Left lung (tissue), 10 donors: ENCODE results near the gene PECR. TPM values are rescaled to one million over a fixed set of nuclear protein-coding genes. Genes with fewer than 3 reads are reported as not detected.

Source experiments
- ATAC-seq: fragments of 200-7000 bp; cut with Tn5 transposase; one replicate; pipeline ENCODE4 v1.9.1; 2020; ENCODE audit warnings: moderate library complexity
- DNase-seq, 4 donors: peaks; one replicate each; pipeline ENCODE4 v3.0.0-alpha.2; 2013 to 2020
- H3K27ac ChIP-seq, 2 donors: fragments of 200-600 bp; sonication (generic) in 1 of 2; one replicate each; pipeline versions ENCODE4 v1.5.0 to v1.8.0; 2020 to 2021
- H3K27me3 ChIP-seq, 2 donors: fragments of 200-600 bp; sonication (generic) in 1 of 2; one replicate each; pipeline versions ENCODE4 v1.5.0 to v1.8.0; 2020 to 2021
- H3K36me3 ChIP-seq, 2 donors: fragments of 200-600 bp; sonication (generic) in 1 of 2; one replicate each; pipeline versions ENCODE4 v1.5.0 to v1.8.0; 2020 to 2021
- H3K4me1 ChIP-seq, 2 donors: fragments of 200-600 bp; one replicate each; pipeline ENCODE4 v1.8.0; 2021
- H3K4me3 ChIP-seq, 2 donors: fragments of 200-600 bp; sonication (generic) in 1 of 2; one replicate each; pipeline versions ENCODE4 v1.5.0 to v1.8.0; 2020 to 2021; ENCODE audit warnings: mild to moderate bottlenecking in 1 of 2
- H3K9me3 ChIP-seq, 2 donors: fragments of 200-600 bp; sonication (generic) in 1 of 2; one replicate each; pipeline versions ENCODE4 v1.5.0 to v1.8.0; 2020 to 2021
- CTCF ChIP-seq, 2 donors: fragments of 200-600 bp; sonication (generic) in 1 of 2; IDR thresholded peaks; one replicate each; pipeline versions ENCODE4 v1.5.0 to v1.8.0; 2021; ENCODE audit warnings: antibody characterized with exemption in 2 of 2
- intact Hi-C, 2 donors: fragments of 100-400 bp; cut with DNase I; formaldehyde crosslinking; loops; one replicate each; pipeline versions ENCODE4 v1.11.2 to v1.14.2; 2022
- polyA plus RNA-seq, 6 donors: library from polyadenylated mRNA; unstranded; fragments of 120-200 nt; gene quantifications; one replicate each; pipeline ENCODE4 v1.2.1, GENCODE V29; 2013; ENCODE audit not compliant: insufficient read length in 6 of 6
- total RNA-seq, 2 donors: library from RNA; stranded (reverse); fragmentation: NEBNext Ultra II Directional; extraction: Animal tissue kit (Norgen Biotek cat#: 25700); gene quantifications; one replicate each; pipeline ENCODE4 v1.2.1, GENCODE V29; 2021
- donor health status: DM: no; HTN: yes; CAD: no.
- donor health status: DM: no; HTN: no; CAD: no.

PECR gene
- total and polyA plus RNA-seq, 8 donors: 9.8 to 17.3 (median 11.6) TPM

GRCh38 chr2:216064665-216065064 is 16.9 kb downstream of the PECR start:
- H3K27ac ChIP-seq: no peak overlapping the region
- ATAC-seq (no peak), DNase-seq (no peak)
- no peaks in the 10 kb centered on the region for H3K4me1 ChIP-seq
- intact Hi-C loops: no loop called here
- H3K27me3 ChIP-seq: no peaks in the 10 kb centered on the region
- H3K36me3 ChIP-seq: peaks cover 0 to 40% of the 10 kb centered on the region in 2 donors
- H3K4me3 ChIP-seq: no peak overlapping the region
- TF ChIP-seq CTCF (IDR thresholded peaks at IDR 0.05): no peak
- no peaks in the 10 kb centered on the region for H3K9me3 ChIP-seq

GRCh38 chr2:216064014-216064630 is 17.5 kb downstream of the PECR start:
- TF ChIP-seq CTCF (IDR thresholded peaks at IDR 0.05): no peak
- Histone ChIP-seq H3K4me3 (no peak overlapping the region), H3K4me1 (no peaks in the 10 kb centered on the region), H3K27me3 (no peaks in the 10 kb centered on the region), H3K27ac (no peak overlapping the region), H3K36me3 (peaks cover 0 to 40% of the 10 kb centered on the region in 2 donors), H3K9me3 (no peaks in the 10 kb centered on the region)
- intact Hi-C loops: no loop called here
- ATAC-seq: peak; percentile 62
- no peak for DNase-seq

- Histone ChIP-seq H3K27me3 (no peaks in the 10 kb centered on the region), H3K27ac (no peak overlapping the region), H3K36me3 (peaks cover 0 to 21% of the 10 kb centered on the region in 2 donors), H3K9me3 (no peaks in the 10 kb centered on the region), H3K4me3 (no peak overlapping the region), H3K4me1 (peaks cover 0 to 18% of the 10 kb centered on the region in 2 donors)
- no peak for DNase-seq
- ATAC-seq: no peak
- intact Hi-C loops: no loop called here
- no peak for TF ChIP-seq CTCF (IDR thresholded peaks at IDR 0.05)
Measured at GRCh38 chr2:216059233-216059834, 22.3 kb downstream of the PECR start.

GRCh38 chr2:216057688-216058193 is 23.9 kb downstream of the PECR start:
- H3K36me3 ChIP-seq: peaks cover 0 to 8% of the 10 kb centered on the region in 2 donors
- H3K27me3 ChIP-seq: no peaks in the 10 kb centered on the region
- H3K9me3 ChIP-seq: no peaks in the 10 kb centered on the region
- DNase-seq: peak in 1 of 4 donors; percentile 53
- peak overlapping the region in 1 of 2 donors; percentile 1 for H3K4me3 ChIP-seq
- peak; percentile 97 for ATAC-seq
- peaks cover 0 to 18% of the 10 kb centered on the region in 2 donors for H3K4me1 ChIP-seq
- intact Hi-C loops: no loop called here
- TF ChIP-seq CTCF (IDR thresholded peaks at IDR 0.05): no peak
- peak overlapping the region; percentile 60 to 77 for H3K27ac ChIP-seq

- no peak overlapping the region for H3K4me3 ChIP-seq
- H3K27me3 ChIP-seq: no peaks in the 10 kb centered on the region
- H3K4me1 ChIP-seq: peaks cover 0 to 18% of the 10 kb centered on the region in 2 donors
- intact Hi-C loops: no loop called here
- no peak for TF ChIP-seq CTCF (IDR thresholded peaks at IDR 0.05)
- H3K9me3 ChIP-seq: no peaks in the 10 kb centered on the region
- no peak for ATAC-seq
- DNase-seq: no peak
- H3K36me3 ChIP-seq: peaks cover 0 to 6% of the 10 kb centered on the region in 2 donors
- peak overlapping the region; percentile 60 to 77 for H3K27ac ChIP-seq
Measured at GRCh38 chr2:216056739-216057138, 24.9 kb downstream of the PECR start.
